ENCODE data around the gene LRRC3C. TPM values are rescaled to one million over a fixed set of nuclear protein-coding genes. Genes with fewer than 3 reads are reported as not detected.

Gene LRRC3C
- total and polyA plus RNA-seq, 2 experiments from 2014 or later: not detected

DNA sequence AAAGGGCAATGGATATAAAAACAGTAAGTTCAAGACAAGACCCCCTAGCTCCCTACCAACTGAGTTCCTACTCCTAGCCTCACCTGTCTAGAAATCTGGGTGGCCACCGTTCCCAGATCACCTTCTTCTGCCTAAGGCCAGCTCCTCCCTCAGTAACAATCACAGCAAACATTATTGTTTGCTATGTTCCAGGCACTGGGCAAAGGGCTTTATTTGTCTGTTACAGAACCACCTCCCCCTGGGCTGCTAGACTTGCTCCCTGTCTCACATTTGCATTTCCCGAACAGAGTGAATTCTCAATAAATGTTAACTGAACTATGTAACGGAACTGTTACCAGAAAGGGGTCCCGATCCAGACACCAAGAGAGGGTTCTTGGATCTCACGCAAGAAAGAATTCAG lies 6.8 kb downstream of the LRRC3C start:
- in situ Hi-C loops (cut with MboI): no loop called here
- Histone ChIP-seq H3K4me1 (ENCODE audit: insufficient read depth) (peaks cover 25% of the 10 kb centered on the region), H3K27ac (no peak overlapping the region), H3K36me3 (ENCODE audit: low read depth) (no peaks in the 10 kb centered on the region), H2AFZ (no peak overlapping the region), H4K20me1 (ENCODE audit: insufficient read depth) (no peaks in the 10 kb centered on the region), H3F3A (ENCODE audit: insufficient read depth) (peaks cover 19% of the 10 kb centered on the region), H3K4me2 (ENCODE audit: unreplicated experiment) (no peak overlapping the region), H3K27me3 (replicated peaks; ENCODE audit: insufficient read depth) (no peaks in the 10 kb centered on the region), H3K79me2 (ENCODE audit: insufficient read depth) (no peaks in the 10 kb centered on the region), H3K9me3 (ENCODE audit: low read depth) (no peaks in the 10 kb centered on the region), H3K4me3 (no peak overlapping the region), H3K9me2 (ENCODE audit: insufficient read depth) (no peaks in the 10 kb centered on the region), H3K9ac (no peak overlapping the region)
- WGBS, 2 experiments (ENCODE audit: low coverage in 1 of 2, low lambda C conversion rate in 2 of 2, missing lambda C conversion rate in 2 of 2): 90 to 97% methylated on average over 5 of the region's 5 CpGs
- DNase-seq: no peak
- TF ChIP-seq EZH2 (IDR thresholded peaks at IDR 0.05; ENCODE audit: insufficient read depth, poor library complexity, severe bottlenecking): no peak

DNA sequence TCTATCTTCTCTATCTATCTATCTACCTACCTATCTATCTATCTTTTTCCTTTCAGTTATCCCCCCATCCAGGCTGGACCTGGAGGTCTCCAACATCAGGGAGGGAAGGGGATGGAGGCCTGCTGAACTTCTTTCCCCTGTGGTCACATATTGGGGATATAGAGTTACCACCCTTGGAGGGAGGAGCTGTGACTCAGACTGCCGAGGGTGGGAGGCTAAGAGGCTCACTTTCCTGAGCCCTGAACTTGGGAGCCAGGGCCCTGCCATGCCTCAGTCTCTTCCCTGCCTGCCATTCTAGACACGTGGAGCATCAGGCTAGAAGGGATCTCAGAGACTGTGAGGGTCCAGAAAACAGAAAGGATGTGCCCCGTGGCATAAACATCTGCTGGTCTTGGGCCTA lies 8.4 kb downstream of the LRRC3C start:
- Histone ChIP-seq H3K27me3 (replicated peaks; ENCODE audit: insufficient read depth) (no peaks in the 10 kb centered on the region), H3K79me2 (ENCODE audit: insufficient read depth) (no peaks in the 10 kb centered on the region), H3K4me2 (ENCODE audit: unreplicated experiment) (no peak overlapping the region), H3F3A (ENCODE audit: insufficient read depth) (peaks cover 20% of the 10 kb centered on the region), H3K4me1 (ENCODE audit: insufficient read depth) (peaks cover 20% of the 10 kb centered on the region), H4K20me1 (ENCODE audit: insufficient read depth) (no peaks in the 10 kb centered on the region), H3K36me3 (ENCODE audit: low read depth) (no peaks in the 10 kb centered on the region), H3K9me2 (ENCODE audit: insufficient read depth) (no peaks in the 10 kb centered on the region), H2AFZ (no peak overlapping the region), H3K27ac (no peak overlapping the region), H3K9me3 (ENCODE audit: low read depth) (no peaks in the 10 kb centered on the region), H3K9ac (no peak overlapping the region), H3K4me3 (no peak overlapping the region)
- peak; percentile 49 for DNase-seq
- in situ Hi-C loops (cut with MboI): no loop called here
- TF ChIP-seq EZH2phosphoT487 (IDR thresholded peaks at IDR 0.05; ENCODE audit: insufficient read depth, low read depth) (no peak), EZH2 (IDR thresholded peaks at IDR 0.05; ENCODE audit: insufficient read depth, poor library complexity, severe bottlenecking) (no peak)
- WGBS, 2 experiments (ENCODE audit: low coverage in 1 of 2, low lambda C conversion rate in 2 of 2, missing lambda C conversion rate in 2 of 2): 55 to 63% methylated on average over 3 of the region's 3 CpGs

DNA sequence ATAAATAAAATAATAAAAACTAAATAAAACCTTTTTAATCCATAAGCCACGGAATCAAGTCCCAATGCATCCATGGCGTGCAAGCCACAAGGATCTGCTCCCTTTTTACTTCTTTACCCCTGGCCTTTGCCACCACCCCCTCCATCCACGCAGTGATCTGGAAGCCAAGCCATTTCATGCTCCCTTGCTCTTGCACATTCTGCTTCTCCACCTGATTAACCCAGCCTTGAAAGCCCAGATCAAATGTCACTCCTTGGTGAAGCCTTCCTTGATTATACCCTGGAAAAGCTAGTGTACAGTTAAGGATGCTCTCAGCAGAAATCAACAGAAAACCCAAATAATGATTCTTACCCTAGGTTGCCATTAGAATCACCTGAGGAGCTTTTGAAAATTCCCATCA lies 9.9 kb downstream of the LRRC3C start:
- H3K79me2 ChIP-seq (ENCODE audit: insufficient read depth): no peaks in the 10 kb centered on the region
- H3K4me2 ChIP-seq (ENCODE audit: unreplicated experiment): no peak overlapping the region
- no peaks in the 10 kb centered on the region for H4K20me1 ChIP-seq (ENCODE audit: insufficient read depth)
- TF ChIP-seq EZH2phosphoT487 (IDR thresholded peaks at IDR 0.05; ENCODE audit: insufficient read depth, low read depth): no peak
- no peak for TF ChIP-seq EZH2 (IDR thresholded peaks at IDR 0.05; ENCODE audit: insufficient read depth, poor library complexity, severe bottlenecking)
- no peaks in the 10 kb centered on the region for H3K36me3 ChIP-seq (ENCODE audit: low read depth)
- no peak overlapping the region for H3K9ac ChIP-seq
- DNase-seq: no peak
- H3K27me3 ChIP-seq (replicated peaks; ENCODE audit: insufficient read depth): no peaks in the 10 kb centered on the region
- peaks cover 20% of the 10 kb centered on the region for H3F3A ChIP-seq (ENCODE audit: insufficient read depth)
- 89 to 91% methylated on average over 3 of the region's 3 CpGs for WGBS, 2 experiments (ENCODE audit: low coverage in 1 of 2, low lambda C conversion rate in 2 of 2, missing lambda C conversion rate in 2 of 2)
- peaks cover 20% of the 10 kb centered on the region for H3K4me1 ChIP-seq (ENCODE audit: insufficient read depth)
- in situ Hi-C loops (cut with MboI): no loop called here
- no peak overlapping the region for H2AFZ ChIP-seq
- no peak overlapping the region for H3K27ac ChIP-seq
- no peak overlapping the region for H3K4me3 ChIP-seq
- H3K9me2 ChIP-seq (ENCODE audit: insufficient read depth): no peaks in the 10 kb centered on the region
- H3K9me3 ChIP-seq (ENCODE audit: low read depth): no peaks in the 10 kb centered on the region

DNA sequence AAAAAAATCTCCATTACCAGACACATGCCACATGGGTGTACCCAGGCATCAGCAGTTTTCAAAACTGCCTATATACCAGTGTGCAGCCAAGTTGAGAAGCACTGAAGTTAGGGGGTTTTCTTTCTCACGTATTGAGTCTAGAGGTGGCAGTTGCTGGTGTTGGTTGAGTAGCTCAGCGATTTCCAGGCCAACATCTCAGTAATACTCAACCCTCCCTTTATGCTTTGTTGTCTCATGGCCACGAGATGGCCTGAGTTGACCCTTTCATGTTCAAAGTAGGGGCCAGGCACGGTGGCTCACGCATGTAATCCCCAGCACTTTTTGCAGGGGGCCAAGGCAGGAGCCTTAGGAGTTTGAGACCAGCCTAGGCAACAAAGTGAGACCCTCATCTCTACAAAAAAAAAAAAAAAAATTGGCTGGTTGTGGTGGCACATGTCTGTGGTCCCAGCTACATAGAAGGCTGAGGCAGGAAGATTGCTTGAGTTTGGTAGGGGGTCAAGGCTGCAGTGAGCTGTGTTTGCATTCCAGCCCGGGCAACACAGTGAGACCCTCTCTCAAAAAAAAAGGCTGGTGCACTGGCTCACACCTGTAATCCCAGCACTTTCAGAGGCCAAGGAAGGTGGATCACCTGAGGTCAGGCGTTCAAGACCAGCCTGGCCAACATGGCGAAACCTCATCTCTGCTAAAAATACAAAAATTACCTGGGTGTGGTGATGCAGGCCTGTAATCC lies 10.8 kb downstream of the LRRC3C start:
- Histone ChIP-seq H3K4me2 (ENCODE audit: unreplicated experiment) (no peak overlapping the region), H2AFZ (no peak overlapping the region), H3K9me2 (ENCODE audit: insufficient read depth) (no peaks in the 10 kb centered on the region), H3K9ac (no peak overlapping the region), H3F3A (ENCODE audit: insufficient read depth) (peaks cover 20% of the 10 kb centered on the region), H3K27me3 (replicated peaks; ENCODE audit: insufficient read depth) (no peaks in the 10 kb centered on the region), H3K9me3 (ENCODE audit: low read depth) (no peaks in the 10 kb centered on the region), H3K4me3 (no peak overlapping the region), H3K27ac (no peak overlapping the region), H3K79me2 (ENCODE audit: insufficient read depth) (no peaks in the 10 kb centered on the region), H4K20me1 (ENCODE audit: insufficient read depth) (no peaks in the 10 kb centered on the region), H3K36me3 (ENCODE audit: low read depth) (no peaks in the 10 kb centered on the region), H3K4me1 (ENCODE audit: insufficient read depth) (peaks cover 20% of the 10 kb centered on the region)
- no peak for DNase-seq
- no peak for TF ChIP-seq EZH2phosphoT487 (IDR thresholded peaks at IDR 0.05; ENCODE audit: insufficient read depth, low read depth)
- TF ChIP-seq EZH2 (IDR thresholded peaks at IDR 0.05; ENCODE audit: insufficient read depth, poor library complexity, severe bottlenecking): no peak
- 60 to 65% methylated on average over 8 of the region's 8 CpGs for WGBS, 2 experiments (ENCODE audit: low coverage in 1 of 2, low lambda C conversion rate in 2 of 2, missing lambda C conversion rate in 2 of 2)
- in situ Hi-C loops (cut with MboI): no loop called here

Measured in GM23248 (cell line).